CD4-positive, CD25-positive, alpha-beta regulatory T cell (primary cell): ENCODE results near the gene BCCIP. TPM values are rescaled to one million over a fixed set of nuclear protein-coding genes. Genes with fewer than 3 reads are reported as not detected.

Source experiments
- ATAC-seq, 2 donors: fragments of 150-1000 bp; cut with Tn5 transposase; one replicate each; pipeline ENCODE4 v1.10.0; 2021; ENCODE audit warnings: low read depth in 2 of 2, moderate number of reproducible peaks in 2 of 2, moderate library complexity in 1 of 2
- DNase-seq, 3 donors: peaks; one replicate each; pipeline versions ENCODE4 v3.0.0 to v3.0.0-alpha.2; 2012 to 2022; ENCODE audit warnings: mixed read lengths in 1 of 3
- H3K27ac ChIP-seq: one replicate; pipeline ENCODE4 v1.7.0; 2013; ENCODE audit warnings: mild to moderate bottlenecking, low read length; ENCODE audit not compliant: insufficient read depth, poor library complexity, severe bottlenecking
- H3K27me3 ChIP-seq: one replicate; pipeline ENCODE4 v1.7.0; 2013; ENCODE audit warnings: low read length; ENCODE audit not compliant: control insufficient read depth, insufficient read depth
- H3K36me3 ChIP-seq: one replicate; pipeline ENCODE4 v1.7.0; 2013; ENCODE audit warnings: mild to moderate bottlenecking, low read length, moderate library complexity; ENCODE audit not compliant: control insufficient read depth, insufficient read depth
- H3K4me1 ChIP-seq: 2 replicates; pipeline ENCODE4 v1.7.0; 2013; ENCODE audit warnings: mild to moderate bottlenecking, low read length; ENCODE audit not compliant: insufficient read depth, control insufficient read depth, poor library complexity, severe bottlenecking
- H3K4me3 ChIP-seq: one replicate; pipeline ENCODE4 v1.7.0; 2013; ENCODE audit warnings: low read depth, mild to moderate bottlenecking, low read length, moderate library complexity
- H3K9me3 ChIP-seq, 2 experiments: 1 replicate in 1 of 2; 2 replicates in 1 of 2; pipeline ENCODE4 v1.7.0; 2013; ENCODE audit warnings: low read length in 2 of 2, mild to moderate bottlenecking in 1 of 2, moderate library complexity in 1 of 2; ENCODE audit not compliant: control insufficient read depth in 2 of 2
- H3K27ac Mint-ChIP-seq, 3 donors: one replicate each; pipeline ENCODE4 v1.8.0; 2020 to 2022; ENCODE audit warnings: mild to moderate bottlenecking in 3 of 3, mixed read lengths in 3 of 3, moderate library complexity in 2 of 3
- H3K27me3 Mint-ChIP-seq: one replicate; pipeline ENCODE4 v1.8.0; 2022; ENCODE audit warnings: mild to moderate bottlenecking, mixed read lengths
- H3K36me3 Mint-ChIP-seq: one replicate; pipeline ENCODE4 v1.8.0; 2020; ENCODE audit warnings: mixed read lengths
- H3K4me1 Mint-ChIP-seq, 4 donors: one replicate each; pipeline ENCODE4 v1.8.0; 2020 to 2022; ENCODE audit warnings: mixed read lengths in 4 of 4, mild to moderate bottlenecking in 1 of 4
- H3K4me3 Mint-ChIP-seq, 4 donors: one replicate each; pipeline ENCODE4 v1.8.0; 2020 to 2022; ENCODE audit warnings: mild to moderate bottlenecking in 4 of 4, mixed read lengths in 4 of 4, moderate library complexity in 3 of 4
- H3K9me3 Mint-ChIP-seq, 7 donors: one replicate each; pipeline ENCODE4 v1.8.0; 2020 to 2022; ENCODE audit warnings: mixed read lengths in 7 of 7, mild to moderate bottlenecking in 3 of 7, moderate library complexity in 2 of 7
- polyA plus RNA-seq, 4 donors: library from polyadenylated mRNA; unstranded; fragments of 300-500 nt; fragmentation: Illumina TruSeq; gene quantifications; one replicate each; pipeline ENCODE4 v1.2.3, GENCODE V29; 2021
- total RNA-seq: library from RNA; stranded (reverse); gene quantifications from one replicate; pipeline ENCODE4 v1.2.3, GENCODE V29; 2022

Gene BCCIP
- total and polyA plus RNA-seq, 5 donors from 2014 or later: 34.0 to 89.9 (median 76.6) TPM

DNA sequence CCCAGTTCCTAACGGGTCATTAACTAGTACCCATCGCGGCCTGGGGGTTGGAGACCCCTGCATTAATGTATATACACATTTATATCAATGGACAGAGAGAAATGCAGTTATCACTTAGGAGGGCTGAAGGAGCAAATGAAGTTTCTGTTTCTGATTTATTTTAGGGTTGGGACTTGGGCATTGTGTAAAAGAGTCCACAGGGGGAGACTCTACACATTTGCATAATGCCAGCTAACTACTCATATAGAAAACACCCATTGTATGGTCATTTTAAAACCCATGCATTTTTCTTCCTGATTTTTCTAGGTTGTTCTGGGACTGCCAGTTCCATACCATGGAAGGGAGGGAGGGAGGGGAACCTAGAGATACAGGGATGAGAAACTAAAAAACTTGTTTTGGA, 23.5 kb downstream of the BCCIP start:
- Histone ChIP-seq H3K4me1 (no peaks in the 10 kb centered on the region), H3K4me3 (no peak overlapping the region), H3K36me3 (peaks cover 8% of the 10 kb centered on the region), H3K27ac (no peak overlapping the region), H3K9me3 (no peaks in the 10 kb centered on the region), H3K27me3 (no peaks in the 10 kb centered on the region)
- H3K27me3 Mint-ChIP-seq: no peaks in the 10 kb centered on the region
- H3K4me3 Mint-ChIP-seq: no peak overlapping the region
- DNase-seq: no peak
- peak overlapping the region in 1 of 3 donors; percentile 46 for H3K27ac Mint-ChIP-seq
- H3K36me3 Mint-ChIP-seq: peaks cover 22% of the 10 kb centered on the region
- peaks cover 0 to 2% (median 0%) of the 10 kb centered on the region in 4 donors for H3K4me1 Mint-ChIP-seq
- H3K9me3 Mint-ChIP-seq: peaks cover 0 to 1% (median 0%) of the 10 kb centered on the region in 7 donors
- no peak for ATAC-seq

DNA sequence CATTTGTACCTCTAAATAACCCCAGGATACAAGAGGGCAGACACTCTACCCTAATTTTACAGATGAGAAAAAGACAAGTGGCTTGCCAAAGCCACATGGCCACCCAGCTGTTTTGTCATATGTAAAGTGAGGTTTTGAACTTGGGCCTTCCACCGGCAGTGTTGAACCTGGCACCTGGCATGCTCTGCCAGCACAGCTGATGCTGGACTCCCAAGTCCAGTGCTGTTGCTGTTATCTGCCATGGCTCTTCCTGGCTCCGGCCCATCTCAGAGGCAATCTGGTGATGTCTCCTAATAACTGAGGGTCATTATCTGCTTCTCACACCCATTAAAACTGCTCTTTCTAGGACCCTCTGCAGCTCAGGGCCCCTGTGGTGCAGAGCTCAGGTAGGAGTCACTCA, 25.0 kb downstream of the BCCIP start:
- Mint-ChIP-seq H3K27ac (no peak overlapping the region), H3K27me3 (no peaks in the 10 kb centered on the region), H3K9me3 (peaks cover 0 to 1% (median 0%) of the 10 kb centered on the region in 7 donors), H3K4me3 (no peak overlapping the region), H3K36me3 (peaks cover 20% of the 10 kb centered on the region), H3K4me1 (peaks cover 0 to 2% (median 0%) of the 10 kb centered on the region in 4 donors)
- H3K9me3 ChIP-seq: no peaks in the 10 kb centered on the region
- no peak overlapping the region for H3K27ac ChIP-seq
- ATAC-seq: no peak
- H3K4me3 ChIP-seq: no peak overlapping the region
- H3K4me1 ChIP-seq: no peaks in the 10 kb centered on the region
- DNase-seq: no peak
- peaks cover 8% of the 10 kb centered on the region for H3K36me3 ChIP-seq
- no peaks in the 10 kb centered on the region for H3K27me3 ChIP-seq

DNA sequence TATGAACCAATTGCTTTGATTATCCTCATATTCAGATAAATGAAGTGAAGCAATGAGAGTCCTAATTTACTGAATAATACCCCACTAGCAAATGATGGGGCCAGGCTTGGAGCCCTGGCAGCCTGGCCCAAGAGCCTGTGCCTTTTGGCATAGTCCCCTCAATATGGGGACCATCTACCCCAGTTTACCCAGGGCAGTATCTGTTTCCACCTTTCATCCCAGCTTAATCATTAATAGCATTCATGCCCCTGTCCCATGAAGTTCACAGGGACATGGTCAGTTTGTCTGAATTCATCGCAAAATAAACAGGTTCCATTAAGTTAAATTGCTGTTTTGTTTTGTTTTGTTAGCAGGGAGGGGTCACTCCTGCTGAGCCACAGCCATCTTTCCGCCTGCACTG, 25.5 kb downstream of the BCCIP start:
- Histone ChIP-seq H3K36me3 (peaks cover 8% of the 10 kb centered on the region), H3K4me3 (no peak overlapping the region), H3K27ac (no peak overlapping the region), H3K9me3 (no peaks in the 10 kb centered on the region), H3K27me3 (no peaks in the 10 kb centered on the region), H3K4me1 (no peaks in the 10 kb centered on the region)
- DNase-seq (no peak), ATAC-seq (no peak)
- no peaks in the 10 kb centered on the region for H3K27me3 Mint-ChIP-seq
- peaks cover 0 to 1% (median 0%) of the 10 kb centered on the region in 7 donors for H3K9me3 Mint-ChIP-seq
- no peak overlapping the region for H3K4me3 Mint-ChIP-seq
- peaks cover 19% of the 10 kb centered on the region for H3K36me3 Mint-ChIP-seq
- H3K4me1 Mint-ChIP-seq: peaks cover 0 to 2% (median 0%) of the 10 kb centered on the region in 4 donors
- no peak overlapping the region for H3K27ac Mint-ChIP-seq

- H3K9me3 Mint-ChIP-seq: peaks cover 0 to 1% (median 0%) of the 10 kb centered on the region in 7 donors
- no peaks in the 10 kb centered on the region for H3K27me3 ChIP-seq
- H3K27me3 Mint-ChIP-seq: no peaks in the 10 kb centered on the region
- no peak overlapping the region for H3K27ac Mint-ChIP-seq
- H3K4me3 Mint-ChIP-seq: no peak overlapping the region
- H3K4me3 ChIP-seq: no peak overlapping the region
- peaks cover 8% of the 10 kb centered on the region for H3K36me3 ChIP-seq
- DNase-seq (no peak), ATAC-seq (no peak)
- no peak overlapping the region for H3K27ac ChIP-seq
- H3K4me1 ChIP-seq: no peaks in the 10 kb centered on the region
- peaks cover 18% of the 10 kb centered on the region for H3K36me3 Mint-ChIP-seq
- no peaks in the 10 kb centered on the region for H3K9me3 ChIP-seq
- H3K4me1 Mint-ChIP-seq: no peaks in the 10 kb centered on the region
Observed at GRCh38 chr10:125849448-125849847, 26.1 kb downstream of the BCCIP start.

DNA sequence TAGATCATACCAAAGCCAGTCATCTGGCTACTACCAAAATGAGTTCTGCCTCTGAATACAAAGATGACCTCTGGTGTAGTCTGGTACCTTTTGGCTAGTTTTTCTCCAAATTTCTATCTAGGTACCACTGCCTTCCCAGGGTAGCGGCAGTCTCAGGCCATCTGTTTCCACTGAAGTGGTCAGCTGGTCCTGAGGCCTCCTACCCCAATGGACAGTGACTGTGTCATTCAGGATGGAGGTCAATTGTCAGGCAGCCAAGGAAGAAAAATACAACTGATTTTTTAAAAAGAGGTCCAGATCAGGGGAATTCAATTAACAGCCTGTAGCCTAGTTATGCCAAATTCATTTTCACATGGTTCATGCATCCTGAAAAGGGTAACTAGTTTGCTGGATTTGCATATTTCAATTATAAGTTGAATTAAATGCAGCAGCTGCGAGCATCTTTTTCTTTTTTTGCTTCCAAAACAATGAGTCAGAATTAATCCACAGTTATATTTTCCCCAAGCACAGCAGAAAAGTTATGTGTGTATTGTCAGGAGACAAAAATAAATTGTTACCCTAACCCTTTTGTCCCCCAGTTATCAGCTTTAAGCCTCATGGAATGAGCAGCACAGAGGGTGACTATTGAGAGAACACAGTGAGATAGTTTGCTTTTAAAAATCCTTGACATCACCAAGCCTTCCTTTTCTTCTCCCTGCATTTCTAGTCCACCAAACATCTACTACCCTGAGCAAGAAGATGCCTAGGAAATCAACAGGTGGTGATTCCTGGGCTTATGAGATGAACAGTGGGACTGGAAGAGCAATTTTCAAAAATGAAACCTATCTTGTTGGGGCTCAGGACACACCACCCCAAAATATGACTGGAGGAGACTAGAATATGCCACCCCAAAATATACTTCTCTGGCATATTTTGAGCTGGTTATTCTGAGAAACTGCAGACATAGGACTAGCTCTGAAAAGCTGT, 27.7 kb downstream of the BCCIP start:
- Mint-ChIP-seq H3K4me1 (no peaks in the 10 kb centered on the region), H3K27ac (no peak overlapping the region), H3K36me3 (peaks cover 22% of the 10 kb centered on the region), H3K27me3 (no peaks in the 10 kb centered on the region), H3K9me3 (peaks cover 0 to 1% (median 0%) of the 10 kb centered on the region in 7 donors), H3K4me3 (no peak overlapping the region)
- Histone ChIP-seq H3K4me3 (no peak overlapping the region), H3K27me3 (no peaks in the 10 kb centered on the region), H3K9me3 (no peaks in the 10 kb centered on the region), H3K4me1 (no peaks in the 10 kb centered on the region), H3K27ac (no peak overlapping the region), H3K36me3 (peaks cover 8% of the 10 kb centered on the region)
- no peak for DNase-seq
- no peak for ATAC-seq

- H3K27ac Mint-ChIP-seq: peak overlapping the region in 2 of 3 donors; percentile 2 to 30
- Histone ChIP-seq H3K27me3 (no peaks in the 10 kb centered on the region), H3K27ac (no peak overlapping the region), H3K4me3 (no peak overlapping the region), H3K4me1 (no peaks in the 10 kb centered on the region), H3K36me3 (peaks cover 8% of the 10 kb centered on the region), H3K9me3 (no peaks in the 10 kb centered on the region)
- H3K4me3 Mint-ChIP-seq: no peak overlapping the region
- no peaks in the 10 kb centered on the region for H3K27me3 Mint-ChIP-seq
- H3K9me3 Mint-ChIP-seq: peaks cover 0 to 1% (median 0%) of the 10 kb centered on the region in 7 donors
- DNase-seq (no peak), ATAC-seq (no peak)
- H3K36me3 Mint-ChIP-seq: peaks cover 14% of the 10 kb centered on the region
- H3K4me1 Mint-ChIP-seq: no peaks in the 10 kb centered on the region
Observed at GRCh38 chr10:125852487-125852886, 29.1 kb downstream of the BCCIP start.

DNA sequence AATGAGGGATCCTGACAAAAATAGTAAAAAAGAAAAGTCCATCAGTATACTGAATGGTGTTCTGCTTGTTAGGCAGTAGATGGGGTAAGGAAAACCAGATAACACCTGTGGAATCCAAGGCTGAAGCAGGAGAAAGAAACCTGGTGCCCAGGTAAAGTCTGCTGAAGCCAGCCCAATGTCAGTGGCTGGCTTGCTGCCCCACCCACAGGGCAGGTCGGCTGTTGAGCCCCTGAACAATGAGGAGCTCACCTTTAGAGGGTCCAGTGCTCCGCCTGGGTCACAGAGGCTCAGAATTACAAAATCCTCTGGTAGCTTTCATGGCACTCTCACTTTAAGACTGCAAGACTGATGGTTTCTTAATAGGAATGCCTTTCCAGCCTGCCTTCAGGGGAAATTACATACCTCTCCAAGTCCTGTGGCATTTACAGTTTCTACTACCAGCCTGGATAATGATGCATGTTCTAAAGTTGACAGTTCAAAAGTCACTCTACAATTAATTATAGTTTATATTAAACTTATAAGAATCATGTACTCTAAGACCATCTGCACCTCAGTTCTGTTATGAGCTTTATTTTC, 33.9 kb downstream of the BCCIP start:
- Mint-ChIP-seq H3K27ac (no peak overlapping the region), H3K9me3 (no peaks in the 10 kb centered on the region), H3K4me3 (no peak overlapping the region), H3K4me1 (peaks cover 0 to 9% (median 0%) of the 10 kb centered on the region in 4 donors), H3K27me3 (no peaks in the 10 kb centered on the region), H3K36me3 (peaks cover 5% of the 10 kb centered on the region)
- Histone ChIP-seq H3K4me3 (no peak overlapping the region), H3K9me3 (no peaks in the 10 kb centered on the region), H3K27me3 (no peaks in the 10 kb centered on the region), H3K4me1 (no peaks in the 10 kb centered on the region), H3K27ac (no peak overlapping the region), H3K36me3 (no peaks in the 10 kb centered on the region)
- ATAC-seq (no peak), DNase-seq (no peak)
